ENCODE data around the gene FAM163B. TPM values are rescaled to one million over a fixed set of nuclear protein-coding genes. Genes with fewer than 3 reads are reported as not detected.

FAM163B gene
- total and polyA plus RNA-seq, 9 of the 15 experiments (the other 6 are each of a cell fraction or from before 2014, with no cell fraction given), result not detected

GRCh38 chr9:133554729-133555128, 54.5 kb downstream of the FAM163B start:
- intact Hi-C loops (cut with micrococcal nuclease), result no loop called here
- no peak overlapping the region for H3K9ac ChIP-seq (ENCODE audit: insufficient read depth in 1 of 2, low read depth in 2 of 2, low read length in 2 of 2)
- no peaks in the 10 kb centered on the region for H3K36me3 ChIP-seq (ENCODE audit: control insufficient read depth, insufficient read depth, low read length)
- H3K79me2 ChIP-seq (ENCODE audit: control insufficient read depth, insufficient read depth, low read length), result no peaks in the 10 kb centered on the region
- no peak overlapping the region for H3K4me2 ChIP-seq (ENCODE audit: insufficient read depth, low read length)
- TF ChIP-seq PHTF2 (CRISPR knock-in tag; IDR thresholded peaks at IDR 0.05) (no peak), RBM25 (IDR thresholded peaks at IDR 0.05; ENCODE audit: low read depth, low read length, severe bottlenecking) (peak; percentile 85), SPI1 (IDR thresholded peaks at IDR 0.05; ENCODE audit: borderline replicate concordance, low read depth, low read length) (peak; percentile 91), BCOR (IDR thresholded peaks at IDR 0.05) (peak; percentile 43; the same call in 1 of the 2 replicates)
- WGBS (ENCODE audit: insufficient coverage, low coverage, missing lambda C conversion rate), result 24% methylated on average over 8 of the region's 8 CpGs
- H2AFZ ChIP-seq (ENCODE audit: low read depth, low read length), result no peak overlapping the region
- DNase-seq (ENCODE audit: extremely low read depth in 1 of 4, low spot score in 3 of 4) (no peak), FAIRE-seq (no peak), ATAC-seq (no peak)
- H3K4me3 ChIP-seq, result no peak overlapping the region
- H4K20me1 ChIP-seq (replicated peaks; ENCODE audit: control insufficient read depth, insufficient read depth, low read length), result no peaks in the 10 kb centered on the region
- H3K9me3 ChIP-seq (replicated peaks; ENCODE audit: control insufficient read depth, insufficient read depth, low read depth, low read length), result no peaks in the 10 kb centered on the region
- CTCF ChIA-PET (ENCODE audit: low intra/inter-chr PET ratio), result interaction anchor here (0.6 kb wide), 1 partner anchor 41 kb away, joined by 3 read pairs; no protein-coding TSS in a partner anchor
- POLR2A ChIA-PET, result no interaction called here
- in situ Hi-C loops (cut with MboI), result no loop called here
- H3K27me3 ChIP-seq (ENCODE audit: control insufficient read depth in 2 of 2, insufficient read depth in 2 of 2, low read length in 2 of 2), result peaks cover 8 to 60% of the 10 kb centered on the region in 2 experiments; a peak in 4 of 5 replicates
- no TSS peak for BruUV-seq (replicated peaks)
- H3K4me1 ChIP-seq (replicated peaks in 1 of 2; ENCODE audit: control insufficient read depth in 2 of 2, insufficient read depth in 2 of 2, low read length in 2 of 2), result peaks cover 7 to 10% of the 10 kb centered on the region in 2 experiments; a peak in 3 of 5 replicates
- no peak overlapping the region for H3K27ac ChIP-seq (ENCODE audit: extremely low read depth, low read depth, low read length)
- H3K9me1 ChIP-seq (ENCODE audit: control insufficient read depth, insufficient read depth, low read length), result peaks cover 2% of the 10 kb centered on the region

GRCh38 chr9:133553973-133554713, 55.0 kb downstream of the FAM163B start:
- no peak overlapping the region for H3K4me2 ChIP-seq (ENCODE audit: insufficient read depth, low read length)
- no peak for FAIRE-seq
- in situ Hi-C loops (cut with MboI), result no loop called here
- H3K27ac ChIP-seq (ENCODE audit: extremely low read depth, low read depth, low read length), result no peak overlapping the region
- no peaks in the 10 kb centered on the region for H3K36me3 ChIP-seq (ENCODE audit: control insufficient read depth, insufficient read depth, low read length)
- no peaks in the 10 kb centered on the region for H3K9me3 ChIP-seq (replicated peaks; ENCODE audit: control insufficient read depth, insufficient read depth, low read depth, low read length)
- WGBS (ENCODE audit: insufficient coverage, low coverage, missing lambda C conversion rate), result 11% methylated on average over 24 of the region's 31 CpGs
- ATAC-seq, result no peak
- H3K9me1 ChIP-seq (ENCODE audit: control insufficient read depth, insufficient read depth, low read length), result peaks cover 2% of the 10 kb centered on the region
- peaks cover 7 to 10% of the 10 kb centered on the region in 2 experiments; a peak in 3 of 5 replicates for H3K4me1 ChIP-seq (replicated peaks in 1 of 2; ENCODE audit: control insufficient read depth in 2 of 2, insufficient read depth in 2 of 2, low read length in 2 of 2)
- no peak overlapping the region for H3K9ac ChIP-seq (ENCODE audit: insufficient read depth in 1 of 2, low read depth in 2 of 2, low read length in 2 of 2)
- 0 out of 4 replicates have a peak, but pooled peaks of 1 of the 2 experiments have one; percentile 26 for TF ChIP-seq UBTF (IDR thresholded peaks at IDR 0.05; ENCODE audit: borderline replicate concordance in 1 of 2, low read depth in 2 of 2, low read length in 2 of 2)
- no peak for TF ChIP-seq ZFP1 (CRISPR knock-in tag; IDR thresholded peaks at IDR 0.05)
- ChIA-PET POLR2A (no interaction called here), CTCF (ENCODE audit: low intra/inter-chr PET ratio) (interaction anchor here (0.6 kb wide), 1 partner anchor 41 kb away, joined by 3 read pairs; no protein-coding TSS in a partner anchor)
- no peak overlapping the region for H2AFZ ChIP-seq (ENCODE audit: low read depth, low read length)
- H3K4me3 ChIP-seq, result no peak overlapping the region
- peaks cover 8 to 61% of the 10 kb centered on the region in 2 experiments; a peak in 4 of 5 replicates for H3K27me3 ChIP-seq (ENCODE audit: control insufficient read depth in 2 of 2, insufficient read depth in 2 of 2, low read length in 2 of 2)
- intact Hi-C loops (cut with micrococcal nuclease), result no loop called here
- H3K79me2 ChIP-seq (ENCODE audit: control insufficient read depth, insufficient read depth, low read length), result no peaks in the 10 kb centered on the region
- no peaks in the 10 kb centered on the region; the same call in 1 of the 2 replicates for H4K20me1 ChIP-seq (replicated peaks; ENCODE audit: control insufficient read depth, insufficient read depth, low read length)
- no peak for DNase-seq (ENCODE audit: extremely low read depth in 1 of 4, low spot score in 3 of 4)
- no TSS peak for BruUV-seq (replicated peaks)

Measured in K562 (cell line).